22Rv1 (cell line): Measurements from ENCODE around the gene SMURF2.

ENCODE experiments used
- H3K27ac ChIP-seq: fragments of 450-650 bp; 2 replicates; pipeline ENCODE4 v1.5.1; 2017
- ZFX ChIP-seq: fragments of 450-650 bp; IDR thresholded peaks from 2 replicates; pipeline ENCODE4 v1.6.1; 2017; ENCODE audit warnings: antibody characterized with exemption, borderline replicate concordance
- TF ChIP-seq, protein P1 (sequence below): fragments of 450-650 bp; IDR thresholded peaks from 2 replicates; pipeline ENCODE4 v1.5.1; 2017; ENCODE audit warnings: mild to moderate bottlenecking

Gene SMURF2

GRCh38 chr17:64634218-64634617 is 27.9 kb downstream of the SMURF2 start:
- no peak overlapping the region for H3K27ac ChIP-seq

GRCh38 chr17:64632606-64633005 is 29.5 kb downstream of the SMURF2 start:
- H3K27ac ChIP-seq, result no peak overlapping the region
- TF ChIP-seq, protein P1, sequence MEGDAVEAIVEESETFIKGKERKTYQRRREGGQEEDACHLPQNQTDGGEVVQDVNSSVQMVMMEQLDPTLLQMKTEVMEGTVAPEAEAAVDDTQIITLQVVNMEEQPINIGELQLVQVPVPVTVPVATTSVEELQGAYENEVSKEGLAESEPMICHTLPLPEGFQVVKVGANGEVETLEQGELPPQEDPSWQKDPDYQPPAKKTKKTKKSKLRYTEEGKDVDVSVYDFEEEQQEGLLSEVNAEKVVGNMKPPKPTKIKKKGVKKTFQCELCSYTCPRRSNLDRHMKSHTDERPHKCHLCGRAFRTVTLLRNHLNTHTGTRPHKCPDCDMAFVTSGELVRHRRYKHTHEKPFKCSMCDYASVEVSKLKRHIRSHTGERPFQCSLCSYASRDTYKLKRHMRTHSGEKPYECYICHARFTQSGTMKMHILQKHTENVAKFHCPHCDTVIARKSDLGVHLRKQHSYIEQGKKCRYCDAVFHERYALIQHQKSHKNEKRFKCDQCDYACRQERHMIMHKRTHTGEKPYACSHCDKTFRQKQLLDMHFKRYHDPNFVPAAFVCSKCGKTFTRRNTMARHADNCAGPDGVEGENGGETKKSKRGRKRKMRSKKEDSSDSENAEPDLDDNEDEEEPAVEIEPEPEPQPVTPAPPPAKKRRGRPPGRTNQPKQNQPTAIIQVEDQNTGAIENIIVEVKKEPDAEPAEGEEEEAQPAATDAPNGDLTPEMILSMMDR, result no peak
- no peak for TF ChIP-seq ZFX

More at GRCh38 chr17:64634218-64634617, 27.9 kb downstream of the SMURF2 start:
- TF ChIP-seq, protein P1, result no peak
- no peak for TF ChIP-seq ZFX

DNA sequence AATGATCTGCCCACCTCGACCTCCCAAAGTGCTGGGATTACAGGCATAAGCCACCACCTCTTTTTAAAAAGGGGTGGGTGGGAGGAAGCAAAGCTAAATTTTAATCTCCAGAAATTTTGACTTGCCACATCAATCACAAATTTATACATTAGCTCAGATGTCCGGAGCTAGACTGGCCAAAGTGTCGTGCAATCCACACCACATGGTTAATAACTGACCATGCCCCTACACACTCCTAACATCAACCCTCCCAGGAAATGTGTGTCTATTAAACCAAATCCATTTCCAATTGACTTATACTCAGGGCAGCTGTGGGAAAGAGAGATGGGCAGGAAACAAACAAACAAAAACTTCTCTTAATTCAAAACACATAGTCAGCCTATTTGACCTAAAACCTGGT is 29.9 kb downstream of the SMURF2 start:
- H3K27ac ChIP-seq, result no peak overlapping the region
- TF ChIP-seq, protein P1, result no peak
- TF ChIP-seq ZFX, result no peak

GRCh38 chr17:64630309-64631223 is 31.5 kb downstream of the SMURF2 start:
- H3K27ac ChIP-seq, result no peak overlapping the region
- no peak for TF ChIP-seq ZFX
- TF ChIP-seq, protein P1, result no peak

DNA sequence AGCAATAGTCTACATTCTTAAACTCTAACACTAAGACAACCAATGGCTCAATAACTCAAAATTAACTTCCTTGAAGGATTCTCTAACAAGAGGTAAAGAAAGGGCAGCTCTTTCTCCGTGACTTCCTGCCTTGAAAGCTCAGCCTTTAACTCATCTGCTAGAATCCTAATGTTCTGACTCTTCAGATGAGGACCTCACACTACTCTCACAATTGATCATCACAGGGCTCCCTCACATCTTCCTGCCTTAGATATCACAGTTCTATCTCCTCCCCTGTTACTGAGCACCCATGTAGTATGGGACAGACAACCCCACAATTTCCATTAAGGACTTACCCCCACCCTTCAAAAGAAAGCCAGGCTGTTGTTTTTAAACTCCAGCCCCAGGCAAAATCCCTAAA is 33.5 kb downstream of the SMURF2 start:
- TF ChIP-seq, protein P1, result no peak
- no peak for TF ChIP-seq ZFX
- H3K27ac ChIP-seq, result no peak overlapping the region

DNA sequence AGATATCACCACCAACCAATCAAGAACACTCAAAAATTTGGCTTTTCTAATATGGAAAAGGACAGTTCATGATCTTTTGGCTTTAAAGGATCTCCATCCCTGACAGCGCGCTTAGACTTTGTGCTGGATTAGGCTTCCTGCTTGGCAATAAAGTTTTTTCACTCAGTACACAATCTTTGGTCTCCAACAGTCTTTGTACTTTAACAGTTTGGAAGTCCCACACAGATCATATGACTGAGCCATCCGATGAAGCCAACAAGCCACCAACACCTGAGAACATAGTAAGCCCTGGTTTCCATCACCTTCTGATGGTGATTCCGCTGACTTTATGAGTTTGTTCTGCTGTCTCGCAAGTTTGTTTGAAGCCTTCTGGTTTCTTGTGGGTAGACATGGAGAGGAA is 34.3 kb downstream of the SMURF2 start:
- TF ChIP-seq ZFX, result no peak
- TF ChIP-seq, protein P1, result no peak
- H3K27ac ChIP-seq, result no peak overlapping the region

DNA sequence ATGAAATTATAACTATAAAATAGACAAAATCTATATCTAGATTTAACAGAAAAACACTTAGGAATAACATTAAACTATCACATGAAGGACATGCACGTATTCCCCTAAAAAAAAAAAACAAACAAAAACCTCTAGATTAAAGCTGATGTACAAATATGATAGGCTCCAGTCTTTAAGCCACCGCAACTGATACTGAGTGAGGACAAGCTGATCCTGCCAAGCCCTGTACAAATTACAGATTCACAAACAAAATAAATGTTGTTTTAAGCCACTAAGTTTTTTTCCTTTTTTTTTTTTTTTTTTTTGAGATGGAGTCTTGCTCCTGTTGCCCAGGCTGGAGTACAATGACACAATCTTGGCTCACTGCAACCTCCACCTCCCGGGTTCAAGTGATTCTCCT is 35.3 kb downstream of the SMURF2 start:
- TF ChIP-seq ZFX, result no peak
- TF ChIP-seq, protein P1, result no peak

More for the DNA sequence above, 35.3 kb downstream of the SMURF2 start:
- no peak overlapping the region for H3K27ac ChIP-seq
